SK-N-SH (cell line): ENCODE measurements around the gene ULK3. TPM values are rescaled to one million over a fixed set of nuclear protein-coding genes. Genes with fewer than 3 reads are reported as not detected.

Source experiments
- CTCF ChIA-PET: fragments of 300-600, 350-600 bp; formaldehyde crosslinking; extraction: SDS; loops from one replicate; lab custom pipeline; 2021; lab: Yijun Ruan, JAX
- POLR2A ChIA-PET: fragments of 350-600 bp; sonication (Branson Sonifier 250); formaldehyde crosslinking; extraction: SDS; loops from one replicate; lab custom pipeline; 2020; ENCODE audit warnings: antibody characterized with exemption, inconsistent platforms; lab: Yijun Ruan, JAX
- DNase-seq: peaks from one replicate; pipeline ENCODE4 v3.0.0; 2012
- H2AFZ ChIP-seq: fragments of 200-600 bp; sonication (generic); 2 replicates; pipeline ENCODE4 v1.8.1; 2016; ENCODE audit warnings: antibody characterized with exemption, mild to moderate bottlenecking, low read depth
- H3F3A ChIP-seq: fragments of 200-600 bp; sonication (generic); replicated peaks from 2 replicates; pipeline ENCODE3; 2016; ENCODE audit warnings: antibody characterized with exemption, mild to moderate bottlenecking; ENCODE audit not compliant: insufficient read depth
- H3K27ac ChIP-seq, 2 experiments: fragments of 200-500 bp in 1 of 2; fragments of 200-600 bp in 1 of 2; sonication (Bioruptor generic) in 1 of 2; sonication (generic), shearing (Covaris generic) in 1 of 2; 2 replicates each; pipeline versions ENCODE4 v1.5.1 to v1.6.1; 2014 to 2016; ENCODE audit warnings: low read depth in 2 of 2, inconsistent platforms in 1 of 2, low read length in 1 of 2, mild to moderate bottlenecking in 1 of 2, mixed read lengths in 1 of 2
- H3K27me3 ChIP-seq: fragments of 200-600 bp; sonication (generic), shearing (Covaris generic); 2 replicates; pipeline ENCODE4 v1.6.1; 2016; ENCODE audit warnings: mixed run types; ENCODE audit not compliant: insufficient read depth
- H3K36me3 ChIP-seq, 2 experiments: fragments of 200-500 bp in 1 of 2; fragments of 200-600 bp in 1 of 2; sonication (Bioruptor generic) in 1 of 2; sonication (generic) in 1 of 2; replicated peaks in 1 of 2; 2 replicates each; pipeline versions ENCODE3 to v1.5.1; 2014 to 2016; ENCODE audit warnings: low read length in 1 of 2, mild to moderate bottlenecking in 1 of 2; ENCODE audit not compliant: insufficient read depth in 2 of 2, control insufficient read depth in 1 of 2
- H3K4me1 ChIP-seq, 2 experiments: fragments of 200-500 bp in 1 of 2; fragments of 200-600 bp in 1 of 2; sonication (Bioruptor generic) in 1 of 2; sonication (generic), shearing (Covaris generic) in 1 of 2; 2 replicates each; pipeline versions ENCODE4 v1.5.1 to v1.6.1; 2014 to 2016; ENCODE audit warnings: low read depth in 1 of 2, low read length in 1 of 2, mixed run types in 1 of 2; ENCODE audit not compliant: insufficient read depth in 2 of 2, control insufficient read depth in 1 of 2
- H3K4me2 ChIP-seq: fragments of 200-600 bp; sonication (generic), shearing (Covaris generic); 2 replicates; pipeline ENCODE4 v1.6.1; 2017; ENCODE audit warnings: mixed run types
- H3K4me3 ChIP-seq, 2 experiments: fragments of 200-500 bp in 1 of 2; fragments of 200-600 bp in 1 of 2; sonication (Bioruptor generic) in 1 of 2; sonication (generic), shearing (Covaris generic) in 1 of 2; 2 replicates each; pipeline versions ENCODE4 v1.5.1 to v1.8.1; 2014 to 2016; ENCODE audit warnings: low read depth in 2 of 2, inconsistent platforms in 1 of 2, low read length in 1 of 2, mild to moderate bottlenecking in 1 of 2, mixed read lengths in 1 of 2, moderate library complexity in 1 of 2
- H3K79me2 ChIP-seq: fragments of 200-600 bp; sonication (generic); 2 replicates; pipeline ENCODE4 v1.8.1; 2017; ENCODE audit warnings: mild to moderate bottlenecking; ENCODE audit not compliant: insufficient read depth
- H3K9ac ChIP-seq: fragments of 200-600 bp; sonication (generic); 2 replicates; pipeline ENCODE4 v1.6.1; 2017; ENCODE audit warnings: mixed run types
- H3K9me2 ChIP-seq: fragments of 200-600 bp; sonication (generic); 2 replicates; pipeline ENCODE4 v1.6.1; 2017; ENCODE audit warnings: mixed run types
- H3K9me3 ChIP-seq: fragments of 200-600 bp; sonication (generic); 2 replicates; pipeline ENCODE4 v1.6.1; 2017; ENCODE audit warnings: mixed run types, mild to moderate bottlenecking, moderate library complexity
- H4K20me1 ChIP-seq: fragments of 200-600 bp; sonication (generic); 2 replicates; pipeline ENCODE4 v1.6.1; 2017; ENCODE audit warnings: mild to moderate bottlenecking, mixed run types; ENCODE audit not compliant: insufficient read depth
- EP300 ChIP-seq, 2 experiments: IDR thresholded peaks; 2 replicates each; pipeline versions ENCODE4 v1.4.0 to v1.6.1; 2012; ENCODE audit warnings: borderline replicate concordance in 1 of 2, low read depth in 1 of 2, low read length in 1 of 2
- FOXJ3 ChIP-seq: sonication (generic); formaldehyde crosslinking; IDR thresholded peaks from 2 replicates; pipeline ENCODE4 v1.5.1; 2020; ENCODE audit warnings: mild to moderate bottlenecking, missing genetic modification reagents
- FOXM1 ChIP-seq: IDR thresholded peaks from 2 replicates; pipeline ENCODE4 v1.4.0; 2012; ENCODE audit warnings: low read depth, mild to moderate bottlenecking
- GABPA ChIP-seq: IDR thresholded peaks from 2 replicates; pipeline ENCODE4 v1.4.0; 2012; ENCODE audit warnings: low read depth, mild to moderate bottlenecking
- JUND ChIP-seq: IDR thresholded peaks from 2 replicates; pipeline ENCODE4 v1.4.0; 2012
- MEF2A ChIP-seq: IDR thresholded peaks from 2 replicates; pipeline ENCODE4 v1.4.0; 2012; ENCODE audit warnings: low read depth, borderline replicate concordance
- RAD21 ChIP-seq: IDR thresholded peaks from 2 replicates; pipeline ENCODE4 v1.6.1; 2012; ENCODE audit warnings: mild to moderate bottlenecking, low read length
- RCOR1 ChIP-seq: fragments of 150-350 bp; IDR thresholded peaks from 2 replicates; pipeline ENCODE4 v1.6.1; 2017; ENCODE audit warnings: antibody characterized with exemption, low read length
- RFX5 ChIP-seq: IDR thresholded peaks from 2 replicates; pipeline ENCODE4 v1.6.1; 2012; ENCODE audit warnings: mild to moderate bottlenecking, improper control_type of control experiment, low read length
- SIN3A ChIP-seq: IDR thresholded peaks from 2 replicates; pipeline ENCODE4 v1.6.1; 2012; ENCODE audit warnings: low read depth, mild to moderate bottlenecking, low read length, moderate library complexity, borderline replicate concordance
- SMC3 ChIP-seq: IDR thresholded peaks from 2 replicates; pipeline ENCODE4 v1.6.1; 2012; ENCODE audit warnings: low read depth, low read length, improper control_type of control experiment
- TCF12 ChIP-seq: IDR thresholded peaks from 2 replicates; pipeline ENCODE4 v1.4.0; 2012
- TEAD4 ChIP-seq: IDR thresholded peaks from 2 replicates; pipeline ENCODE4 v1.4.0; 2012; ENCODE audit warnings: mild to moderate bottlenecking, borderline replicate concordance; ENCODE audit not compliant: insufficient read depth
- USF2 ChIP-seq: fragments of 150-350 bp; IDR thresholded peaks from 2 replicates; pipeline ENCODE4 v1.6.1; 2017; ENCODE audit warnings: antibody characterized with exemption, low read length, low read depth, borderline replicate concordance
- YY1 ChIP-seq: IDR thresholded peaks from 2 replicates; pipeline ENCODE4 v1.4.0; 2012; ENCODE audit warnings: low read depth, mild to moderate bottlenecking
- WGBS: methylation state at CpG from one replicate; pipeline ENCODE4 v1.1.6; 2017; ENCODE audit warnings: low lambda C conversion rate; 5-methylcytosine and 5-hydroxymethylcytosine counted together
- polyA plus RNA-seq, 3 experiments: library from polyadenylated mRNA; depleted of rRNA; stranded (reverse); fragments of >200 nt; gene quantifications; 2 replicates each; pipeline ENCODE4 v1.2.3, GENCODE V29; 2012
- TF ChIP-seq, protein P1 (sequence below): IDR thresholded peaks from 2 replicates; pipeline ENCODE4 v1.4.0; 2012; ENCODE audit warnings: low read depth, borderline replicate concordance
- TF ChIP-seq, protein P2 (sequence below): fragments of 200-600 bp; sonication (generic); IDR thresholded peaks from 2 replicates; pipeline ENCODE4 v1.6.1; 2017; ENCODE audit warnings: antibody characterized with exemption, mild to moderate bottlenecking, moderate library complexity

The ULK3 gene
- polyA plus RNA-seq, 1 of the 3 experiments (the other 2 are of a cell fraction) = 41.3 TPM

DNA sequence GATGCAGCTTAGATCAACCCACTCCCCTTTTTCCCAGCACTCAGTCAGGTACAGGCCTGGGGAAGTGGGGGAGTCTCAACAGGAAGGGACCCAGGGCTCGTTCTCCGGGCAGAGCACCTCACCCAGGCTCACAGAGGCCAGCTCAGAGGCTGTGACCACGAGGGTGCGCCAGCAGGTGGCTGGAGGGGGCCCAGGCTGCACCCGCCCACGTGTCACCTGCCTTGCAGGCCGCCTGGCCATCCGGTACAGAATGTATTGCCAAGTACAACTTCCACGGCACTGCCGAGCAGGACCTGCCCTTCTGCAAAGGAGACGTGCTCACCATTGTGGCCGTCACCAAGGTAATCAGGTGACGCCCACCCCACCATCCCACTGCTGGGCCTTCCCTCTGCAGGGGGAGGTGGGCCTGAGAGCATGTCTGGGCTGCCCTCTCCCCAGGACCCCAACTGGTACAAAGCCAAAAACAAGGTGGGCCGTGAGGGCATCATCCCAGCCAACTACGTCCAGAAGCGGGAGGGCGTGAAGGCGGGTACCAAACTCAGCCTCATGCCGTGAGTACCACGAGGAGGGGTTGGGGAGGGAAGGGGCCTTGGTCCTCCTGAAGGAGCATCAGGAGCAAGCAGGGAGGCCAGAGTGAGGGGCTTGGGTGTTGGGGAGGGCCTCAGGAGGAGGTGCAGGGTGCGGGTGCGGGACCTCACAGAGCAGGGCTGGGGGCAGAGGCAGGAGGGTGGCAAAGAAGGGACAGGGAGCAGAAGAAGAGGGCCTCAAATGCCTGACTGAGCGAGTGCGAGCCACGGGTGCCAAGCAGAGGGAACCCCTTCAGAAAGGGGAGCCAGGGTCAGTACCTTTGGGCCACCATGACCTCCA, 44.3 kb downstream of the ULK3 start:
- H3K27ac ChIP-seq = no peak overlapping the region; a peak in 1 of 4 replicates
- no peaks in the 10 kb centered on the region for H3K4me1 ChIP-seq
- H3K9me2 ChIP-seq = no peaks in the 10 kb centered on the region
- TF ChIP-seq MEF2A = no peak
- no peak for TF ChIP-seq SMC3
- no peak for TF ChIP-seq RAD21
- TF ChIP-seq EP300 (IDR thresholded peaks at IDR 0.05; ENCODE audit: borderline replicate concordance in 1 of 2, low read depth in 1 of 2, low read length in 1 of 2) = no peak
- TF ChIP-seq USF2 = no peak
- TF ChIP-seq RCOR1 = no peak
- TF ChIP-seq, protein P1, sequence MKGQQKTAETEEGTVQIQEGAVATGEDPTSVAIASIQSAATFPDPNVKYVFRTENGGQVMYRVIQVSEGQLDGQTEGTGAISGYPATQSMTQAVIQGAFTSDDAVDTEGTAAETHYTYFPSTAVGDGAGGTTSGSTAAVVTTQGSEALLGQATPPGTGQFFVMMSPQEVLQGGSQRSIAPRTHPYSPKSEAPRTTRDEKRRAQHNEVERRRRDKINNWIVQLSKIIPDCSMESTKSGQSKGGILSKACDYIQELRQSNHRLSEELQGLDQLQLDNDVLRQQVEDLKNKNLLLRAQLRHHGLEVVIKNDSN = no peak
- no peak for TF ChIP-seq SIN3A
- TF ChIP-seq FOXJ3 (CRISPR knock-in tag) = no peak
- no peak for TF ChIP-seq FOXM1
- TF ChIP-seq RFX5 = no peak
- no peak for TF ChIP-seq TCF12
- TF ChIP-seq TEAD4 = no peak
- TF ChIP-seq, protein P2, sequence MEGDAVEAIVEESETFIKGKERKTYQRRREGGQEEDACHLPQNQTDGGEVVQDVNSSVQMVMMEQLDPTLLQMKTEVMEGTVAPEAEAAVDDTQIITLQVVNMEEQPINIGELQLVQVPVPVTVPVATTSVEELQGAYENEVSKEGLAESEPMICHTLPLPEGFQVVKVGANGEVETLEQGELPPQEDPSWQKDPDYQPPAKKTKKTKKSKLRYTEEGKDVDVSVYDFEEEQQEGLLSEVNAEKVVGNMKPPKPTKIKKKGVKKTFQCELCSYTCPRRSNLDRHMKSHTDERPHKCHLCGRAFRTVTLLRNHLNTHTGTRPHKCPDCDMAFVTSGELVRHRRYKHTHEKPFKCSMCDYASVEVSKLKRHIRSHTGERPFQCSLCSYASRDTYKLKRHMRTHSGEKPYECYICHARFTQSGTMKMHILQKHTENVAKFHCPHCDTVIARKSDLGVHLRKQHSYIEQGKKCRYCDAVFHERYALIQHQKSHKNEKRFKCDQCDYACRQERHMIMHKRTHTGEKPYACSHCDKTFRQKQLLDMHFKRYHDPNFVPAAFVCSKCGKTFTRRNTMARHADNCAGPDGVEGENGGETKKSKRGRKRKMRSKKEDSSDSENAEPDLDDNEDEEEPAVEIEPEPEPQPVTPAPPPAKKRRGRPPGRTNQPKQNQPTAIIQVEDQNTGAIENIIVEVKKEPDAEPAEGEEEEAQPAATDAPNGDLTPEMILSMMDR = no peak
- TF ChIP-seq YY1 = no peak
- no peak for TF ChIP-seq JUND
- no peak for TF ChIP-seq GABPA
- H3K36me3 ChIP-seq = peaks cover 0 to 50% of the 10 kb centered on the region in 2 experiments
- CTCF ChIA-PET = interaction anchor here (0.8 to 3.0 kb wide), 19 partner anchors 9 to 166 kb away, joined by 3 to 43 read pairs (median 8); partner anchors contain the start of genes CSK and ULK3
- no peak overlapping the region for H2AFZ ChIP-seq
- H4K20me1 ChIP-seq = peaks cover 56% of the 10 kb centered on the region
- H3K9ac ChIP-seq = no peak overlapping the region
- POLR2A ChIA-PET = no interaction called here
- H3K79me2 ChIP-seq = peaks cover 35% of the 10 kb centered on the region
- H3K27me3 ChIP-seq = no peaks in the 10 kb centered on the region
- DNase-seq = no peak
- H3K4me3 ChIP-seq = no peak overlapping the region
- H3K9me3 ChIP-seq = no peaks in the 10 kb centered on the region
- WGBS = 93% methylated on average over 18 of the region's 25 CpGs
- no peaks in the 10 kb centered on the region for H3F3A ChIP-seq
- no peak overlapping the region for H3K4me2 ChIP-seq
